K562 (cell line): ENCODE results near the gene NOTCH3. TPM values are rescaled to one million over a fixed set of nuclear protein-coding genes. Genes with fewer than 3 reads are reported as not detected.
A peak's percentile ranks its signal among the peaks of the same experiment; 100 is the strongest.

Source experiments
- ARID1B ChIP-seq: fragments of 450-650 bp; IDR thresholded peaks from 2 replicates; pipeline ENCODE4 v1.6.1; 2016; ENCODE audit warnings: antibody characterized with exemption, mild to moderate bottlenecking, inconsistent platforms
- CBFA2T2 ChIP-seq: fragments of 450-650 bp; conservative IDR thresholded peaks from 2 replicates; pipeline ENCODE4 v1.6.1; 2017; ENCODE audit warnings: mild to moderate bottlenecking
- EGR1 ChIP-seq: fragments of 450-650 bp; conservative IDR thresholded peaks from 2 replicates; pipeline ENCODE4 v1.6.1; 2017; ENCODE audit warnings: mild to moderate bottlenecking
- EWSR1 ChIP-seq: fragments of 450-650 bp; IDR thresholded peaks from 2 replicates; pipeline ENCODE4 v1.6.1; 2018; ENCODE audit warnings: borderline replicate concordance, mild to moderate bottlenecking, low read depth, moderate library complexity; ENCODE audit not compliant: partially characterized antibody
- FUS ChIP-seq: fragments of 200-400 bp; formaldehyde crosslinking; optimal IDR thresholded peaks from 2 replicates; pipeline ENCODE3; 2017; ENCODE audit warnings: low read depth, low read length
- HDAC8 ChIP-seq: fragments of 450-650 bp; IDR thresholded peaks from 2 replicates; pipeline ENCODE4 v1.6.1; 2016; ENCODE audit warnings: mild to moderate bottlenecking, missing genetic modification characterization, moderate library complexity, missing compliant biosample characterization
- MEIS2 ChIP-seq: fragments of 450-650 bp; IDR thresholded peaks from 2 replicates; pipeline ENCODE4 v1.6.1; 2014; ENCODE audit warnings: mild to moderate bottlenecking; ENCODE audit not compliant: partially characterized antibody
- NRF1 ChIP-seq, 2 experiments: fragments of 450-650 bp; IDR thresholded peaks in 1 of 2; conservative IDR thresholded peaks in 1 of 2; 2 replicates each; pipeline ENCODE4 v1.6.1; 2014; ENCODE audit warnings: mild to moderate bottlenecking in 2 of 2
- PYGO2 ChIP-seq: fragments of 450-650 bp; IDR thresholded peaks from 2 replicates; pipeline ENCODE4 v1.6.1; 2016; ENCODE audit warnings: mild to moderate bottlenecking, missing genetic modification characterization, moderate library complexity, missing compliant biosample characterization
- RAD21 ChIP-seq, 2 experiments: fragments of 250-450 bp in 1 of 2; fragments of 450-650 bp in 1 of 2; sonication (Bioruptor Pico) in 1 of 2; formaldehyde crosslinking in 1 of 2; IDR thresholded peaks in 1 of 2; conservative IDR thresholded peaks in 1 of 2; 2 replicates each; pipeline versions ENCODE4 v1.4.0 to v1.8.0; 2020 to 2022; ENCODE audit warnings: mild to moderate bottlenecking in 2 of 2, moderate library complexity in 1 of 2
- SIX5 ChIP-seq, 2 experiments: IDR thresholded peaks; 2 replicates each; pipeline ENCODE4 v1.6.1; 2011; ENCODE audit warnings: low read length in 2 of 2, borderline replicate concordance in 1 of 2, low read depth in 1 of 2, mild to moderate bottlenecking in 1 of 2, moderate library complexity in 1 of 2; ENCODE audit not compliant: insufficient read depth in 1 of 2
- SMARCA5 ChIP-seq: fragments of 450-650 bp; IDR thresholded peaks from 2 replicates; pipeline ENCODE4 v1.6.1; 2016
- TAL1 ChIP-seq: fragments of 450-650 bp; IDR thresholded peaks from 2 replicates; pipeline ENCODE4 v1.6.1; 2016; ENCODE audit warnings: mild to moderate bottlenecking
- TCFL5 ChIP-seq: fragments of 250-450 bp; sonication (Bioruptor Pico); conservative IDR thresholded peaks from 2 replicates; pipeline ENCODE4 v1.6.1; 2021; ENCODE audit warnings: mild to moderate bottlenecking, moderate library complexity, matching md5 sums
- XRCC3 ChIP-seq: fragments of 450-650 bp; IDR thresholded peaks from 2 replicates; pipeline ENCODE4 v1.6.1; 2017; ENCODE audit warnings: mild to moderate bottlenecking, moderate library complexity
- ZNF134 ChIP-seq: fragments of 250-450 bp; sonication (Bioruptor Pico); conservative IDR thresholded peaks from 2 replicates; pipeline ENCODE4 v1.4.0; 2020
- polyA plus RNA-seq, 8 experiments: library from polyadenylated mRNA; depleted of rRNA in 4 of 8; stranded (reverse) in 5 of 8; unstranded in 3 of 8; fragments of >200 nt; fragmentation: Nextera tagmentation in 2 of 8; fragmentation: Illumina TruSeq in 1 of 8; extraction: Ambion mirVana in 2 of 8; extraction: Trizol in 1 of 8; gene quantifications; 2 replicates each; pipeline versions ENCODE4 v1.2.1 to v1.2.3, GENCODE V29; 2011 to 2014; ENCODE audit warnings: inconsistent platforms in 1 of 8, missing spikeins in 1 of 8
- total RNA-seq, 7 experiments: library from RNA; depleted of rRNA in 6 of 7; stranded (reverse); fragments of >200 nt in 6 of 7; fragmentation: Illumina TruSeq in 2 of 7; extraction: Trizol in 2 of 7; gene quantifications; 2 replicates each; pipeline versions ENCODE4 v1.2.1 to v1.2.3, GENCODE V29; 2011 to 2021; ENCODE audit warnings: low replicate concordance in 1 of 7
- TF ChIP-seq, protein P1 (sequence below): fragments of 450-650 bp; IDR thresholded peaks from 2 replicates; pipeline ENCODE4 v1.7.1; 2018; ENCODE audit warnings: mild to moderate bottlenecking, low read depth; ENCODE audit not compliant: partially characterized antibody
- TF ChIP-seq, protein P2 (sequence below): sonication (generic); formaldehyde crosslinking; IDR thresholded peaks from 2 replicates; pipeline ENCODE4 v1.8.1; 2023; ENCODE audit warnings: mild to moderate bottlenecking, missing genetic modification reagents, moderate library complexity
- TF ChIP-seq, protein P3 (sequence below): fragments of 450-650 bp; IDR thresholded peaks from 2 replicates; pipeline ENCODE4 v1.7.0; 2016; ENCODE audit warnings: borderline replicate concordance
- TF ChIP-seq, protein P4 (sequence below): fragments of 450-650 bp; IDR thresholded peaks from 2 replicates; pipeline ENCODE4 v1.6.1; 2016
- TF ChIP-seq, protein P5 (sequence below): sonication (generic); formaldehyde crosslinking; IDR thresholded peaks from 2 replicates; pipeline ENCODE4 v1.8.0; 2022; ENCODE audit warnings: missing genetic modification reagents, mild to moderate bottlenecking, moderate library complexity, borderline replicate concordance

NOTCH3 gene
- total and polyA plus RNA-seq, 9 of the 15 experiments (the other 6 are each of a cell fraction or from before 2014, with no cell fraction given), result under 0.01 to 1.2 (median 0.16) TPM

DNA sequence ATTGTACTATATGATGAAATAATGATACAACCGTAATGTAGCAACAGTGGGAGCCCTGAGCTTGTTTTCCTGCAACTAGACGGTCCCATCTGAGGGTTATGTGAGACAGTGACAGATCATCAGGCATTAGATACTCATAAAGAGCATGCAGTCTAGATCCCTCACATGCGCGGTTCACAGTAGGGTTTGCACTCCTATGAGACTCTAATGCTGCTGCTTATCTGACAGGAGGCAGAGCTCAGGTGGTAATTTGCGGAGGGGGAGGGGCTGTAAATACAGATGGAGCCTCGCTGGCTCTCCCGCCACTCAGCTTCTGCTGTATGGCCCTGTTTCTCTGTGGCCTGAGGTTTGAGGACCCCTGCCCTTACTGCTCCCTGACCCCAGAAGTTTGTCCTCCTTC lies 17.7 kb upstream of the NOTCH3 start (continued):
- TF ChIP-seq, protein P1, sequence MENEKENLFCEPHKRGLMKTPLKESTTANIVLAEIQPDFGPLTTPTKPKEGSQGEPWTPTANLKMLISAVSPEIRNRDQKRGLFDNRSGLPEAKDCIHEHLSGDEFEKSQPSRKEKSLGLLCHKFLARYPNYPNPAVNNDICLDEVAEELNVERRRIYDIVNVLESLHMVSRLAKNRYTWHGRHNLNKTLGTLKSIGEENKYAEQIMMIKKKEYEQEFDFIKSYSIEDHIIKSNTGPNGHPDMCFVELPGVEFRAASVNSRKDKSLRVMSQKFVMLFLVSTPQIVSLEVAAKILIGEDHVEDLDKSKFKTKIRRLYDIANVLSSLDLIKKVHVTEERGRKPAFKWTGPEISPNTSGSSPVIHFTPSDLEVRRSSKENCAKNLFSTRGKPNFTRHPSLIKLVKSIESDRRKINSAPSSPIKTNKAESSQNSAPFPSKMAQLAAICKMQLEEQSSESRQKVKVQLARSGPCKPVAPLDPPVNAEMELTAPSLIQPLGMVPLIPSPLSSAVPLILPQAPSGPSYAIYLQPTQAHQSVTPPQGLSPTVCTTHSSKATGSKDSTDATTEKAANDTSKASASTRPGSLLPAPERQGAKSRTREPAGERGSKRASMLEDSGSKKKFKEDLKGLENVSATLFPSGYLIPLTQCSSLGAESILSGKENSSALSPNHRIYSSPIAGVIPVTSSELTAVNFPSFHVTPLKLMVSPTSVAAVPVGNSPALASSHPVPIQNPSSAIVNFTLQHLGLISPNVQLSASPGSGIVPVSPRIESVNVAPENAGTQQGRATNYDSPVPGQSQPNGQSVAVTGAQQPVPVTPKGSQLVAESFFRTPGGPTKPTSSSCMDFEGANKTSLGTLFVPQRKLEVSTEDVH, result no peak
- peak; percentile 42 for TF ChIP-seq CBFA2T2
- TF ChIP-seq EGR1, result no peak
- peak; percentile 40; the same call in 1 of the 2 replicates for TF ChIP-seq TAL1
- no peak for TF ChIP-seq SMARCA5
- TF ChIP-seq HDAC8 (tag), result no peak
- no peak for TF ChIP-seq EWSR1
- TF ChIP-seq FUS, result no peak
- no peak for TF ChIP-seq SIX5 (IDR thresholded peaks at IDR 0.05; ENCODE audit: borderline replicate concordance in 1 of 2, insufficient read depth in 1 of 2, low read depth in 1 of 2, low read length in 2 of 2)
- TF ChIP-seq, protein P2, sequence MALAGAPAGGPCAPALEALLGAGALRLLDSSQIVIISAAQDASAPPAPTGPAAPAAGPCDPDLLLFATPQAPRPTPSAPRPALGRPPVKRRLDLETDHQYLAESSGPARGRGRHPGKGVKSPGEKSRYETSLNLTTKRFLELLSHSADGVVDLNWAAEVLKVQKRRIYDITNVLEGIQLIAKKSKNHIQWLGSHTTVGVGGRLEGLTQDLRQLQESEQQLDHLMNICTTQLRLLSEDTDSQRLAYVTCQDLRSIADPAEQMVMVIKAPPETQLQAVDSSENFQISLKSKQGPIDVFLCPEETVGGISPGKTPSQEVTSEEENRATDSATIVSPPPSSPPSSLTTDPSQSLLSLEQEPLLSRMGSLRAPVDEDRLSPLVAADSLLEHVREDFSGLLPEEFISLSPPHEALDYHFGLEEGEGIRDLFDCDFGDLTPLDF (CRISPR knock-in tag), result no peak
- no peak for TF ChIP-seq ZNF134
- peak; percentile 58 to 62 for TF ChIP-seq NRF1 (conservative IDR thresholded peaks at IDR 0.05 in 1 of 2, IDR thresholded peaks at IDR 0.05 in 1 of 2)
- TF ChIP-seq MEIS2, result peak; percentile 19
- TF ChIP-seq RAD21 (CRISPR knock-in tag; conservative IDR thresholded peaks at IDR 0.05 in 1 of 2, IDR thresholded peaks at IDR 0.05 in 1 of 2), result no peak
- no peak for TF ChIP-seq PYGO2 (tag)
- no peak for TF ChIP-seq TCFL5 (CRISPR knock-in tag)
- TF ChIP-seq ARID1B, result 0 out of 2 replicates have a peak, but pooled peaks have one; percentile 28
- TF ChIP-seq, protein P3, sequence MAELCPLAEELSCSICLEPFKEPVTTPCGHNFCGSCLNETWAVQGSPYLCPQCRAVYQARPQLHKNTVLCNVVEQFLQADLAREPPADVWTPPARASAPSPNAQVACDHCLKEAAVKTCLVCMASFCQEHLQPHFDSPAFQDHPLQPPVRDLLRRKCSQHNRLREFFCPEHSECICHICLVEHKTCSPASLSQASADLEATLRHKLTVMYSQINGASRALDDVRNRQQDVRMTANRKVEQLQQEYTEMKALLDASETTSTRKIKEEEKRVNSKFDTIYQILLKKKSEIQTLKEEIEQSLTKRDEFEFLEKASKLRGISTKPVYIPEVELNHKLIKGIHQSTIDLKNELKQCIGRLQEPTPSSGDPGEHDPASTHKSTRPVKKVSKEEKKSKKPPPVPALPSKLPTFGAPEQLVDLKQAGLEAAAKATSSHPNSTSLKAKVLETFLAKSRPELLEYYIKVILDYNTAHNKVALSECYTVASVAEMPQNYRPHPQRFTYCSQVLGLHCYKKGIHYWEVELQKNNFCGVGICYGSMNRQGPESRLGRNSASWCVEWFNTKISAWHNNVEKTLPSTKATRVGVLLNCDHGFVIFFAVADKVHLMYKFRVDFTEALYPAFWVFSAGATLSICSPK, result no peak
- TF ChIP-seq, protein P4, sequence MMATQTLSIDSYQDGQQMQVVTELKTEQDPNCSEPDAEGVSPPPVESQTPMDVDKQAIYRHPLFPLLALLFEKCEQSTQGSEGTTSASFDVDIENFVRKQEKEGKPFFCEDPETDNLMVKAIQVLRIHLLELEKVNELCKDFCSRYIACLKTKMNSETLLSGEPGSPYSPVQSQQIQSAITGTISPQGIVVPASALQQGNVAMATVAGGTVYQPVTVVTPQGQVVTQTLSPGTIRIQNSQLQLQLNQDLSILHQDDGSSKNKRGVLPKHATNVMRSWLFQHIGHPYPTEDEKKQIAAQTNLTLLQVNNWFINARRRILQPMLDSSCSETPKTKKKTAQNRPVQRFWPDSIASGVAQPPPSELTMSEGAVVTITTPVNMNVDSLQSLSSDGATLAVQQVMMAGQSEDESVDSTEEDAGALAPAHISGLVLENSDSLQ, result peak; percentile 44; the same call in 1 of the 2 replicates
- TF ChIP-seq, protein P5, sequence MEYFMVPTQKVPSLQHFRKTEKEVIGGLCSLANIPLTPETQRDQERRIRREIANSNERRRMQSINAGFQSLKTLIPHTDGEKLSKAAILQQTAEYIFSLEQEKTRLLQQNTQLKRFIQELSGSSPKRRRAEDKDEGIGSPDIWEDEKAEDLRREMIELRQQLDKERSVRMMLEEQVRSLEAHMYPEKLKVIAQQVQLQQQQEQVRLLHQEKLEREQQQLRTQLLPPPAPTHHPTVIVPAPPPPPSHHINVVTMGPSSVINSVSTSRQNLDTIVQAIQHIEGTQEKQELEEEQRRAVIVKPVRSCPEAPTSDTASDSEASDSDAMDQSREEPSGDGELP, result 0 out of 2 replicates have a peak, but pooled peaks have one; percentile 20
- no peak for TF ChIP-seq XRCC3
